NCI-H1436 treated with DMSO at 0.1 percent for 48 hours (cell line): ENCODE results near the gene IL12RB2.

Experiments used
- DNase-seq: peaks from one replicate; lab custom pipeline; 2025; lab: John Stamatoyannopoulos, UW

Gene IL12RB2, protein sequence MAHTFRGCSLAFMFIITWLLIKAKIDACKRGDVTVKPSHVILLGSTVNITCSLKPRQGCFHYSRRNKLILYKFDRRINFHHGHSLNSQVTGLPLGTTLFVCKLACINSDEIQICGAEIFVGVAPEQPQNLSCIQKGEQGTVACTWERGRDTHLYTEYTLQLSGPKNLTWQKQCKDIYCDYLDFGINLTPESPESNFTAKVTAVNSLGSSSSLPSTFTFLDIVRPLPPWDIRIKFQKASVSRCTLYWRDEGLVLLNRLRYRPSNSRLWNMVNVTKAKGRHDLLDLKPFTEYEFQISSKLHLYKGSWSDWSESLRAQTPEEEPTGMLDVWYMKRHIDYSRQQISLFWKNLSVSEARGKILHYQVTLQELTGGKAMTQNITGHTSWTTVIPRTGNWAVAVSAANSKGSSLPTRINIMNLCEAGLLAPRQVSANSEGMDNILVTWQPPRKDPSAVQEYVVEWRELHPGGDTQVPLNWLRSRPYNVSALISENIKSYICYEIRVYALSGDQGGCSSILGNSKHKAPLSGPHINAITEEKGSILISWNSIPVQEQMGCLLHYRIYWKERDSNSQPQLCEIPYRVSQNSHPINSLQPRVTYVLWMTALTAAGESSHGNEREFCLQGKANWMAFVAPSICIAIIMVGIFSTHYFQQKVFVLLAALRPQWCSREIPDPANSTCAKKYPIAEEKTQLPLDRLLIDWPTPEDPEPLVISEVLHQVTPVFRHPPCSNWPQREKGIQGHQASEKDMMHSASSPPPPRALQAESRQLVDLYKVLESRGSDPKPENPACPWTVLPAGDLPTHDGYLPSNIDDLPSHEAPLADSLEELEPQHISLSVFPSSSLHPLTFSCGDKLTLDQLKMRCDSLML

DNA sequence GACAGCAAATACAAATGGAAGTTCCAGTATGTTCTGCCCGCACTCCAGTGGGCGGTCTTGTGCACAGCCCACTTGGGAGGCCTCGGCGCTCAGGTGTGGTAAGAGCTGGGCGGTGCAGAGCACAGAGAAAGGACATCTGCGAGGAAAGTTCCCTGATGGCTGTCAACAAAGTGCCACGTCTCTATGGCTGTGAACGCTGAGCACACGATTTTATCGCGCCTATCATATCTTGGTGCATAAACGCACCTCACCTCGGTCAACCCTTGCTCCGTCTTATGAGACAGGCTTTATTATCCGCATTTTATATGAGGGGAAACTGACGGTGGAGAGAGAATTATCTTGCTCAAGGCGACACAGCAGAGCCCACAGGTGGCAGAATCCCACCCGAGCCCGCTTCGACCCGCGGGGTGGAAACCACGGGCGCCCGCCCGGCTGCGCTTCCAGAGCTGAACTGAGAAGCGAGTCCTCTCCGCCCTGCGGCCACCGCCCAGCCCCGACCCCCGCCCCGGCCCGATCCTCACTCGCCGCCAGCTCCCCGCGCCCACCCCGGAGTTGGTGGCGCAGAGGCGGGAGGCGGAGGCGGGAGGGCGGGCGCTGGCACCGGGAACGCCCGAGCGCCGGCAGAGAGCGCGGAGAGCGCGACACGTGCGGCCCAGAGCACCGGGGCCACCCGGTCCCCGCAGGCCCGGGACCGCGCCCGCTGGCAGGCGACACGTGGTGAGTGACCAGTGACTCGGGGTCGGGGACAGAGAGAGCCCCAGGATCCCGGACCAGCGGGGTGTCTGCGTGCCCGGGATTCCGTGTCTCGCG, at the start of gene IL12RB2:
Gene IL12RB2 (plus strand): TSS at position 623 of the 810 bp plus-strand sequence. CDS start 12,496 bp downstream, outside the sequence.
- DNase-seq = no peak

DNA sequence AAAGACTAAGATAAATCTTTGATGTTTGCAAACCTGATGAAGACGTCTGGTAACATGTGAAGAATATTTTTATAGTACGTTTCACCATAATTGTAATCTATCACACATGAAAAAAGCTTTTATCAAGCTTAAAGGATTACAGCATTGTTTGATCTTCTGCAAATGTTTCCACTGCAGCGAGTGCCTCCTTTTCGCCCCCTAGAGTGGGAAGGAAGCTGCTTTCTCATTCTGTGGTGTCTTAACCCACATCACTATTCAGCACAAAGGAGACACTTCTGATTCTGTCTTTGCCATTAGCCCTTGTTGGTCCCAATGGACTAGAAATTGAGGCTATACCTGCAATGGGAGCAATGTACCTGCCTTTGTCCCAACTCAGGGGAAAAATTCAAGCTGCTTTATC, 46.0 kb upstream of the IL12RB2 start:
- DNase-seq = no peak

DNA sequence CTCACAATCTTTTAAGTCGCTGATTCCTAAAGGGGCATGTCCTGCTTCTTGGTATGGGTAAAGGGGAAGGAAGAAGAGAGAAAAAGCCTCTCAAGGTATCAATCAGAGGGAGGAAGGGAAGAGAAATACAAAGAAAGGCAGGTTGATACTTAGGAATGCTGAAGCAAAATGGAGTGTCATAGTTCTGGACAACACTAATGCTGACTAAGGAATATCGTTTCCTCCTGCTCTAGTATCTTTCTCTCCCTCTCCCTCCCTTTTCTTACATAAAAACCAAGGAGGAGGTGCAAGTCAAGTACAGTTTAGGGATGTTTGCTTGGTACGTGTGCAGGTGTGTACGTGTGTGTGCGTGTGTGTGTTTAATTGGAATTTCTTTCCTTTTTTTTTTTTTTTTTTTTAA, 44.9 kb upstream of the IL12RB2 start:
- no peak for DNase-seq

DNA sequence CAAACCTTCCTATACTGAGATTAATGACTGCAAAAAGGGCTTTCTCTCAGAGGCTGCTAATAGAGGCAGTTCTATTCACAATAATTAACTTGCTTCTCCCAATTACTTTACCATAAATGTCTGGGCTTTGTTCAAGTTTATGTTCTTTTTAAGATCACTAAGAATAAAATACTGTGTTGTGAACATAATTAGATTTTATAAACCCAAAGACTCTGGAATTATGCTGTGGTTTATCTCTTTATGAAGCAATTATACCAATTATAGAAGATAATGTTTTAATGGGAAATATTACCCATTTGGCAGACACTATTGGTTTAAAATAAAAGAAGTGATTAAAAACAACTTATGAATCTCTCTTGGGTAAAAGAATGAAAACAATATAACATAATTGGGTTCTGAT, 43.5 kb upstream of the IL12RB2 start:
- DNase-seq = no peak

DNA sequence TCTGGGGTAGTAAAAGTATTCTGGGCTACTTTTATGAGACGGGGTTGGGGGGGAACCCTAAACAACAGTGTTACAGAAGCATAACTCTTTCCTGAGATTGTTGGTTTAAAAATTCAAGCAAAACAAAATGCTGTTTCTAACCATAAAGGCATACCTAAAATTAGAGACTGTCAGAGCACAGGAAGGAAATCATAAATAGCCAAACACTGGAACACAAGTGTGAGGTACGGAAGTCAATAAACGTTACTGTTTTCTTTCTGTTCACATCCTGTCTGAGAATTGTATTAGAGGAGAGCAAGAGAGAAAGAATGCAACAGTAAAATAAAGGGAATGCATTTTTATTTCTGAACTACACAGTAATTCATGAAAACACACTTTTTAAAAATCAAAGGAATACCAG, 42.8 kb upstream of the IL12RB2 start:
- no peak for DNase-seq

DNA sequence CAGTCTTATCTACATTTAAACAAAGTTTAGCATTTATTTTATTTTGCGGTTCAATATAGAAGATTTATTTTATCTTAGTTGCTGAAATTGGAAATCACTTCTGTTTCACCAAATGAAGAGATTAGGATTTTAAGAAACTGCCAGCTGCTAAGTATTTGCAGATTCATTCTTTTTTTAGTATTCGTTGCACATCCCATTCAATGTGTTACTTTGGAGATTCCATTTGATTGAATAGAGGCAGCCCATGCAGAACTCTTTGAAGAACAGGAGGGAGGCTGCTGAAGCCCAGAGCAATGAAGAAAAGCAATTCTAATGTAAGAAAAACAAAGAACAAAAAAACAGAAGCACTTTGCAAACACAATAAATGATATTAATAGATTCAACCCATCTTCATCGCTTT, 38.6 kb upstream of the IL12RB2 start:
- no peak for DNase-seq

DNA sequence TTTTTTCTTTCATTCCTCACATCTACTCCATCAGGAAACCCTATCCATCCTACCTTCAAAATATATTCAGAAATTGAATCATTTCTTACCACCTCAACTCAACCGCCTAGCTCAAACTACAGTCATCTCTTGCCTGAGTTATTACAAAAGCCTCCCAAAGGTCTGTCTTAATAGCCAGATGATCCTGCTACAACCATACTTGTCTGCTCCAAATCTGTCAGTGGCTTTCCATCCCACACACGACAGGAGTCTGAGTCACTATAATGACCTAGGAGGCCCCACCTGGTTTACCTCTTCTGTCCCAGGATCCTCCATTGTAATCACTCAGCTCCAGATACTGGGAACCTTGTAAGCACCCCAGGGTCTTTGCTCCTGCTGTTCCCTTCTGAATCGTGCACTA, 37.1 kb upstream of the IL12RB2 start:
- DNase-seq = no peak

DNA sequence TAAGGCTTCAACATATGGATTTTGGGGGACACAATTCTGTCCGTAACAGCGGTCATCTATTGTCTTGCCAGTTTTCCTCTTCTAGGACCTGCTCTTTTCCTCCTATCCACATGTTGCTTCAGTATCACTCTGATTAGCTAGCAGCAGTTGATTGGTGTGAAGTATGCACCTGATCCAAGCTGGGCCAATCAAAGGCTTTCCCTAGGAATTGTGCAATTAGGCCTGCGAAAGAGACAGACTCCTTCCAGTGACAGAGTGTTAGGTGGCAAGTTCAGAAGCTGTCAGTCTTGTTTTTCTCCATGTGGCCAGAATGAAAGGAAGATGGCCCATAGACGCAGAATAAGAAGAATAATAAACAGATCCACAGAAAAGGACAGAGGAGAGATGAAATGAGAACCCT, 34.1 kb upstream of the IL12RB2 start:
- no peak for DNase-seq

DNA sequence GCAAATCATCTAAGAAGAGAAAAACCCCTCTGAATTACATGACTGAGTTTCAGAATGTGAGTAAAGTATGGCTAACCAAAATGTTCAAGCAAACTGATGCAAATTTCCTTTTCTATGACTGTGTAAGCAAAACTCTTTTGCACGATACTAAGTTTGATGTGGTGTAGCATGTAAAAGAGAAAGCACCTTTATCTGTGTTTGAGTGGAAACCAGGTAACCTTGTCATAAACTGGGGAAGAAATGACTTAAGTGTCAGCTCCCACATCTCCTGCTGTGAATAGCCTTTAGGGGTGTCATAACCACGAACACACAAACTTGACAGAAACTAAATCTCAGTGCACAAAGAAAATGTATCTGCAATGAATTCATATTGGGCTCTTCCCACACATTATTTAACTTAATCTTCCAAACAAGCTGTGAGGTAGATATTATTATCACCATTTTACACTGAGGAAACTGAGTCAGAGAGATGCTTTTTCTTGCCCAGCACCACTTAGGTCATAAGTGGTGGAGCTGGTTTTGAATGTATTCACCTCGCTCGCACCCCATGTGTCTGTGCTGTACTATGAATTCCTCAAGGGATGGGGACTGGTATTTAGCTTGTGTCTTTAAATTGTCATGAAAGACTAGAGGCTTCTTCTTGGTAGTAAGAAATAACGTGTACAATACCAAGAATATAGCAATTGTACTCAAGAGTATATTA, 32.9 kb upstream of the IL12RB2 start:
- DNase-seq = no peak

DNA sequence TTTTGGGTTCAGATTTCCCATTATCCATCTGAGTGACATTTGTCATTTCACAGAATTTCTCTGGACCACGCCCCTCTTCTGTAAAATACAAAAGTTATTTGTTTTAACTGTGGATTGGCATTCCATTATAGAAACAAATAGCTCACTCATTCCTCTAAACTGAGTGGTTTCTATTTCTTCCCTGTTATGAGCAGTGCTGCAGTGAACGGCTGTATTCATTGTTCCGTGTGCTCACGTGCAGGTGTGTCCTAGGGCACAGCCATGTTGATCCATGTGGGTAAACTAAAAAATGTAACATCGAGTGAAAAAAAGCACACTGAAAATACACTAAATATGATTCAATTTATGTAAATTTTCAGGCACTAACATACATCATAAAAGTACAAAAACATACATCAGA, 27.0 kb upstream of the IL12RB2 start:
- no peak for DNase-seq

DNA sequence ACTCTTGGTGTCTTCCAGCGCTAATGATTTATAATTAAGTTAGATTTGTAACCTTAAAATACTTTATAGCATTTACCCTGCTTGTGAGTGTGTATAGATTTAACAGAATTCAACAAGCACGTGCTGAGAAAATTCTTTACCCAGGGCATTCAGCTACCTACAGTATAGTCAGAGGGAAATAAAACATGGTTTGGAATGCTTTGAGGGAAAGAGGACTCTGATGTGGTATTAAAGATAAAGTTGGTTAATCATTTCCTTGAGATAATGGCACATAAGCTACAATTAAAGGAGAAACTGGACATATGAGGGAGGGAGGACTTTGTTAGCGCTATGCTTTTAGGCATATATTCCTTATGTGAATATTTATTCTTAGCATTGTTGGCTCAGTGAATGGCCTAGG, 26.4 kb upstream of the IL12RB2 start:
- no peak for DNase-seq

DNA sequence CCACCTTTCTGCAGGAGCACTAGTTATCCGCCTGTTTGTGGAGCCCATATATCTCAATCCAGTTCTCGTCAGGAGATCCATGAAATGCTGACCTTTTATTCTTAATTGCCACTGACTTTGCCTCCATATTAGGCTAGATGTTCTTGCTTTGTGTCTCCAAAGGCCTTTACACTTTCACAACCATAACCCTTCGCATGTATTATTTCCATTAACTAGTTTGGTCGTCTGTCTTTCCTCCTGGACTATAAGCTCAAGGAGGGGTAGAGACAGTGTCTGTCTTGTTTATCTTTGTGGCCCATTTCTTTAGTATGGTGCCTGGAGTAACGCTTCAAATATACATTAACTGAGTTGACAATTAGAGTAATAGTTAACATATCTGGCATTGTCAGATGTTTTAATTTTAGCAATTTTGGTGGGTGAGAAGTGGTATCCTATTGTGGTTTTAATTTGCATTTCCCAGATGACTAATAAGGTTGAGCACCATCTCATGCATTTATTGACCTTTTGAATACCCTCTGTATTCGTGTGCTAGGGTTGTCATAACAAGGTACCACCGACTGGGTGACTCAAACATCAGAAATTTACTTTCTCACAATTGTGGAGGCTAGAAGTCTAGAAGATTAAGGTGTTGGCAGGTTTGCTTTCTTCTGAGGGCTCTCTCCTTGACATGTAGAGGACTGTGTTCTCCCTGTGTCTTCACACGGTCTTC, 21.7 kb upstream of the IL12RB2 start:
- DNase-seq = no peak

DNA sequence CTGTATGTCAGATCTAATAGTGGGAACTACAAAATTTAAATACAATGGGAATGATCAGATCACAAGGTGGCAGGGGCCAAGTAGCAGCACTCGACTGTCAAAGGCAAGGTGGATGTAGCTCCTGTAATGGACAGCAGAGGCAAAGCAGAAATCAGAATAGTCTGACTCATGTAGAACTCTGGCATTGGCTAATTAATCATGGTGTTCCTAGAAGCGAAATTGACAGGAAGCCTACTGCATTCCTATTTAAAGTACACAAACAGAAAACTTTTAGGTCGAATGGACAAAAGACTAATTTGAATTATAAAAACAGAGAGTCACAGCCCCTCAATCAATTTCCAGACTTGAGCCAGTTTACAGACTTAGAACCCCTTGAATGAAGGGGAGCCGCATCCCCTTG, 17.4 kb upstream of the IL12RB2 start:
- DNase-seq = no peak

DNA sequence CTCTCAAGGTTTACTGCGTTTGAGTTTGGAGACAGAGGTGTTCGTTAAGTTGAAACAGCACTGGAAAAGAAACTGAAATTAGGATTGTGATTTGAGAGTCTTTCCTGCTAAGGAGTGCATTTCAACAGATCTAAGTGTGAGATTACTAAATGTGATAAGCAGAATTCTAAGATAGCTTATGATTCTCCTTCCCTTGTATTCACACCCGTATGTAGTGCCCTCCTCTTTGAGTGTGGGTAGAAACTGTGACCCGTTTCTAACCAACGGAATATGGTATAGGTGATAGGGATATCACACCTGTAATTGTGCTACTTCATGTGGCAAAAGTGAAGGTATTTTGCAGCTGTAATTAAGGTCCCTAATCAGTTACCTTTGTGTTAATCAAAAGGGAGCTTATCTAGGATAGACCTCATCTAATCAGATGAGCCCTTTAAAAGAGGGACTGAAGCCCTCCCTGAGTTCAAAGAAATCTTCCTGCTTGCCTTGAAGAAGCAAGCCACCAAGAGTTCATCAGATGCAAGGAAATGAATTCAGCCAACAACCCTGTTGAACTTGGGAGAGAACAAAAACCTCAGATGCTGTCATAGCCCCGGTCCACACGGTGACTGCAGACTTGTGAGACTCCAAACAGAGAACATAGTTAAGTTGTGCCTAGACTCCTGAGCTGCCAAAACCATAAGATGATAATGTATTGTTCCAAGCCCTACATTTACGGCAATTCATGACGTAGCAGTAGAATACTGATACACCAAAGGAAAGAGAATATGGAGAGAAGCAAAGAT, 12.6 kb upstream of the IL12RB2 start:
- DNase-seq = no peak

DNA sequence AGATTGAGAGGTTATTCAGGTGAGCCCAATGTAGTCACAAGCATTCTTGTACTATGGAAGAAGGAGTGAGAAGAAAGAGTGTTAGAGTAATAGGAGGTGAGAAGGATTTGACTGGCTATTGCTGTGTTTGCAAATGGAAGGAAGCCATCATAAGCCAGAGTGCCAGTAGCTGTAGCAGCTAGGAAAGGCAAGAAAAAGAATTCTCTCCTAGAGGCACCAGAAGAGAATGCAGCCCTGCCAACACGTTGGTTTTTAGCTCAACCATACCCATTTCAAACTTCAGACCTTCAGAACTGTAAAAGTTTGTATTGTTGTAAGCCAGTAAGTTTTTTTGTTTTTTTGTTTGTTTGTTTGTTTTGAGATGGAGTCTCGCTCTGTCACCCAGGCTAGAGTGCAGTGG, 8.9 kb upstream of the IL12RB2 start:
- DNase-seq = no peak

DNA sequence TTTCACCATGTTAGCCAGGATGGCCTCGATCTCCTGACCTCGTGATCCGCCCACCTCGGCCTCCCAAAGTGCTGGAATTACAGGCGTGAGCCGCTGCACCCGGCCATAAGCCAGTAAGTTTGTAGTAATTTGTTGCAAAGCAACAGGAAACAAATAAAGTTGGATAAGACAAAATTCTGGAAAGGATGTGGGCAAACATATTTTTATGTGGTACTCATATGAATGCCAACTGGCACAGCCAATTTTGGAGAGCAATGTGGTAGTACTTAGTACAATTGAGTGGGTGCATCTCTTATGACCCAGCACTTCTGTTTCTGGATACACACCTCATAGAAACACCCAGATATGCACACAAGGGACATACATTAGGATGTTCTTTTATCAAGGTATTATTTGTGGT, 8.4 kb upstream of the IL12RB2 start:
- DNase-seq = no peak

DNA sequence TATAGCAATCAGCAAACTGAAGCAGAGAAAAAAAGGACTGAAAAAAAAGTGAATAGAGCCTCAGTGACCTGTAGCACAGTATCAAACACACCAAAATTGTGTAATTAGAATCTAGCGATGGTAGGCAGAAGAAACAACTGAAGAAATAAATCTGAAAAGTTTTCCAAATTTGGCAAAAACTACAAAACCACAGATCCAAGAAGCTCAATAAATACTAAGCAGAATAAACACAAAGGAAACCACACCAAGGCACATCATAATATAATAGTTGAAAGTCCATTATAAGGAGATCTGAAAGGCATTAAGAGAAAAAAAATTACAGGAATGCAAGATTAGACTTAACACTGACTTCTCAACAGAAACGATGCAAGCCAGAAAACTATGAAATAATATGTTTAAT, 7.1 kb upstream of the IL12RB2 start:
- DNase-seq = no peak

DNA sequence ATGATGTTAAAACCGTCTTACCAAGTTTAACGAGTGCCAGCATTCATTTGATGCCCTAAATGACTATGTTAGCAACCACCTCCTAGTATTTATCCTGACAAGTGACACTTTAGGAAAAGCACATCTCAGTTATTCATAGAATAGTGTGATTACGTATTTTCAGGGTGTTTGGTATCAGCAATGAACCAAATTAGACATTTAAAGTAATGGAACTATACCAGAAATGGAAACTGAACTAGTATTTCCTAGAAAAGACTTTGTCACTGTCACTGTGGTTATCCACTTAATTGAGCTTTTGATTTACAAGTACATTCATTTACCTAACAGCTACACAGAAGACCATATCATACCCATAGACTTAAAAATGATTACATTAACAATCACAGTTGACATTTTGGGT, 3.6 kb upstream of the IL12RB2 start:
- DNase-seq = no peak

DNA sequence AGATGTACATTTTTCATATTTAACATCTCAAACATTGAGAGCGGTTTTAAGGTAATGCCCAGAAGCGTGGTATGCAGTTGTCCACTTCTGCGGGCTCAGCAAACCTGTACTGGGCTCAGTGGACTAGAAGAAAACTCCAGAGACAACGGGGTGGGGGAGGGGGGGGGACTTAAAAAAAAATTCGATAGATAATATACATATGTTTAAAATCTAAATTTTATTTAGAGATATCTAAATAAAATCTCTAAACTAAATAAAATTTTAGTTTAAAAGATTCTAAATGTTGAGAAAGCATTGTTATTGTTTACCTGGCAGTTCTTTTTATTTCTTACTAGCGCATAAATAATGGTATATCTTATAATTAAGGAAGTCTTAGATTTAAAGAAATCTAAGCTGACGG, 1.1 kb upstream of the IL12RB2 start:
- DNase-seq = no peak

DNA sequence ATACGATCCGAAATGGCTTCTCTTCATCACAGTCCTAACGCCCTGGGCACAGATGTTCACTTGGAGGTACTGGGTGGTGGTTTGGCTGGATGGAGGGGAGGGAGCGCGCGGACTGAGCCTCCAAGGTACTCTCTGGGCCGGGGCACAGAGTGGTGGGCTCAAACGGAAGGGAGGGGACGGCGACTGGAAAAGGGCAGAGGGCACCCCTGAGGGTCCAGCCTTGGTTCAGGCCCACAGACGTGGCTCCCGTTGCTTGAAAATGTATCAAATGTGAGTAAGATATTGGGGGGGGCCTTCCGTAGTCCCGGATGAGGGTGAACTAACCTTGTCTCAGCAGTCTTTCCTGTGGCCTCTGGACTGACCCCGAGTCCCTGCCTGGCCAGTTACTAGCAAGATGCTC, 463 bp downstream of the IL12RB2 start:
- DNase-seq = no peak
